Kidney (tissue), 14 donors: ENCODE measurements around the gene IRX4. TPM values are rescaled to one million over a fixed set of nuclear protein-coding genes. Genes with fewer than 3 reads are reported as not detected.

Experiments used
- DNase-seq, 5 donors: peaks; one replicate each; pipeline ENCODE4 v3.0.0-alpha.2; 2013 to 2020
- FAIRE-seq: peaks from 2 replicates; lab custom pipeline; 2012; peaks lifted over from hg19 to GRCh38; lab: Jason Lieb, UNC
- H3K27ac ChIP-seq, 2 donors: one replicate each; pipeline ENCODE4 v1.7.0; 2013; ENCODE audit warnings: low read depth in 2 of 2, low read length in 2 of 2, inconsistent platforms in 1 of 2
- H3K27me3 ChIP-seq: one replicate; pipeline ENCODE4 v1.7.1; 2013; ENCODE audit warnings: low read length, inconsistent platforms; ENCODE audit not compliant: control insufficient read depth, insufficient read depth
- H3K36me3 ChIP-seq, 3 donors: one replicate each; pipeline versions ENCODE4 v1.7.0 to v1.7.1; 2013; ENCODE audit warnings: low read length in 3 of 3, control low read depth in 1 of 3, inconsistent platforms in 1 of 3; ENCODE audit not compliant: insufficient read depth in 3 of 3, control insufficient read depth in 2 of 3
- H3K4me1 ChIP-seq, 3 donors: one replicate each; pipeline versions ENCODE4 v1.7.0 to v1.7.1; 2013; ENCODE audit warnings: low read length in 3 of 3, inconsistent platforms in 1 of 3, low read depth in 1 of 3; ENCODE audit not compliant: control insufficient read depth in 2 of 3, insufficient read depth in 2 of 3
- H3K4me3 ChIP-seq, 3 donors: one replicate each; pipeline versions ENCODE4 v1.7.0 to v1.8.1; 2013; ENCODE audit warnings: low read length in 3 of 3, control low read depth in 1 of 3, inconsistent platforms in 1 of 3
- H3K9ac ChIP-seq, 3 donors: one replicate each; pipeline versions ENCODE4 v1.7.0 to v1.7.1; 2013; ENCODE audit warnings: low read length in 3 of 3, control low read depth in 1 of 3, inconsistent platforms in 1 of 3
- H3K9me3 ChIP-seq, 3 donors: one replicate each; pipeline versions ENCODE4 v1.7.0 to v1.7.1; 2013; ENCODE audit warnings: low read length in 3 of 3, control low read depth in 1 of 3, inconsistent platforms in 1 of 3; ENCODE audit not compliant: control insufficient read depth in 2 of 3, insufficient read depth in 1 of 3
- intact Hi-C: fragments of 100-400 bp; cut with DNase I; formaldehyde crosslinking; loops from one replicate; pipeline ENCODE4 v1.11.1; 2022
- polyA plus RNA-seq: library from polyadenylated mRNA; stranded (reverse); fragments of 350-450 nt; fragmentation: Illumina TruSeq; extraction: RNeasy Lipid Tissue Mini Kit (QIAGEN cat#74804); gene quantifications from one replicate; pipeline ENCODE4 v1.2.3, GENCODE V29; 2014; ENCODE audit warnings: low read depth, low replicate concordance; ENCODE audit not compliant: insufficient read depth
- total RNA-seq: library from RNA; stranded (reverse); fragmentation: NEBNext Ultra II Directional; extraction: Animal tissue kit (Norgen Biotek cat#: 25700); gene quantifications from one replicate; pipeline ENCODE4 v1.2.1, GENCODE V29; 2021
- TF ChIP-seq, protein P1 (sequence below): IDR thresholded peaks from 3 replicates; pipeline ENCODE4 v1.5.1; 2012; ENCODE audit warnings: mild to moderate bottlenecking, moderate library complexity, borderline replicate concordance; ENCODE audit not compliant: insufficient read depth; ENCODE audit errors: extremely low read depth
- donor health status: control.
- donor health status: control.
- donor health status: control.
- donor health status: control.
- donor health status: control.
- donor health status: DM: yes; HTN: yes; CAD: no.
- donor health status: Normal renal cell carcinoma (clear cell type).

IRX4 gene
- total and polyA plus RNA-seq, 2 donors from 2014 or later, result not detected

DNA sequence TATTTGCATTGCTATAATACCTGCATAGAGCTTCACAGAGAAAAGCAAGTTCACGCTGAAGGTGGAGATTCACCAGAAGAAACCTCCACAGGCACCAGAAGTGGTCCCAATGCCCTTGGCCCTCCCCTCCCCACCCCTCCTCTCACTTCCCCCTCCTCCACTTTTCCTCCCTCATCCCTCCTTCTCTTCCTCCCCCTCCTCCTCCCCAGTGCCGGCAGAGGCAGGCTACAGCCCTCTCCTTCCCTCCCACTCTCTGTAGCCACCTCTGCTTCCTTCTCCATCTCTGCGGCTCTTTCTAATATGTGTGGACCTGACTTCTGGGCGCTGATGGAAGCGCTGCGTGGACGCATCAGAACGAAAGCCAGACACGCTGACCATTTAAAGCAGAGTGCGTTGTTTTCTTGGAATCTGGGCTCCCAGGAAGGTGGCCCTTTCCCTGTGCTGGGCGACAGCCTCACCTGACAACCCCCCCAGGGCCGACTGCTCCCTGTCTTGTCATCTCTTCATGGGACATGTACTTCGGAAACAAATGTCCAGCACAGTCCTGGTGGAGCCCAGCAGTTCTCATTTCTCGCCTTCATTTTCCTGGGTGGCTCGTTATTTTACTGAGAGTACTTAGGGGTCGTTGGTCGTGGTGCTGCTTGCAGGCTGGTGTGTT lies 52.0 kb downstream of the IRX4 start:
- Histone ChIP-seq H3K9me3 (no peaks in the 10 kb centered on the region), H3K27ac (no peak overlapping the region), H3K36me3 (no peaks in the 10 kb centered on the region), H3K4me3 (no peak overlapping the region), H3K4me1 (no peaks in the 10 kb centered on the region), H3K27me3 (no peaks in the 10 kb centered on the region), H3K9ac (no peak overlapping the region)
- intact Hi-C loops, result no loop called here
- FAIRE-seq (no peak), DNase-seq (peak in 2 of 5 donors; percentile 21 to 43)
- TF ChIP-seq, protein P1, sequence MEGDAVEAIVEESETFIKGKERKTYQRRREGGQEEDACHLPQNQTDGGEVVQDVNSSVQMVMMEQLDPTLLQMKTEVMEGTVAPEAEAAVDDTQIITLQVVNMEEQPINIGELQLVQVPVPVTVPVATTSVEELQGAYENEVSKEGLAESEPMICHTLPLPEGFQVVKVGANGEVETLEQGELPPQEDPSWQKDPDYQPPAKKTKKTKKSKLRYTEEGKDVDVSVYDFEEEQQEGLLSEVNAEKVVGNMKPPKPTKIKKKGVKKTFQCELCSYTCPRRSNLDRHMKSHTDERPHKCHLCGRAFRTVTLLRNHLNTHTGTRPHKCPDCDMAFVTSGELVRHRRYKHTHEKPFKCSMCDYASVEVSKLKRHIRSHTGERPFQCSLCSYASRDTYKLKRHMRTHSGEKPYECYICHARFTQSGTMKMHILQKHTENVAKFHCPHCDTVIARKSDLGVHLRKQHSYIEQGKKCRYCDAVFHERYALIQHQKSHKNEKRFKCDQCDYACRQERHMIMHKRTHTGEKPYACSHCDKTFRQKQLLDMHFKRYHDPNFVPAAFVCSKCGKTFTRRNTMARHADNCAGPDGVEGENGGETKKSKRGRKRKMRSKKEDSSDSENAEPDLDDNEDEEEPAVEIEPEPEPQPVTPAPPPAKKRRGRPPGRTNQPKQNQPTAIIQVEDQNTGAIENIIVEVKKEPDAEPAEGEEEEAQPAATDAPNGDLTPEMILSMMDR, result no peak

DNA sequence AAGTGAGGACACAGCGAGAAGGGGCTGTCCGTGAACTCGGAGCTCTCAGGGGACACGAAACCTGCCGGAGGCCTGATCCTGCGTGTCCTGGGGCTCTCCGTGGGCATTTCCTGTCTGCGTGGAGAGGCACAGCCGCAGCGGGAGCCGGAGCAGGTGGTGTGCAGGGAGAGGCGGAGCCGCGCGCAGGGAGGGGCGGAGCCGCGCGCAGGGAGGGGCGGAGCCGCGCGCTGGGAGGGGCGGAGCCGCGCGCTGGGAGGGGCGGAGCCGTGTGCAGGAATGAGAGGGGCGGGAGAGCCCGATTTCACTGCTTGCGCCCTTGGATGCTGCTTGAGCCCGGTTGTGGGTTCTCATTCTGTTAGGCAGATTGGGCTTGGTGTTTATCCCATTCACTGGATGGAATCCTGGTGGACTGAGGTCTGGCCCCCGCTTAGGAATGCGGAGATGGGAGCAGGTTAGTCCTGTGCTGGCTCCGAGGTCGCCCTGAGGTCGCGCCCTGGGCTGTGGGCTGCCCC lies 54.8 kb downstream of the IRX4 start:
- DNase-seq (no peak), FAIRE-seq (no peak)
- no peaks in the 10 kb centered on the region for H3K36me3 ChIP-seq
- no peak overlapping the region for H3K4me3 ChIP-seq
- no peak overlapping the region for H3K27ac ChIP-seq
- TF ChIP-seq, protein P1, result no peak
- intact Hi-C loops, result no loop called here
- no peak overlapping the region for H3K9ac ChIP-seq
- no peaks in the 10 kb centered on the region for H3K27me3 ChIP-seq
- no peaks in the 10 kb centered on the region for H3K4me1 ChIP-seq
- no peaks in the 10 kb centered on the region for H3K9me3 ChIP-seq

Other genes starting within 250 kb of the IRX4 start
- 29.6 TPM for gene MRPL36, start 83.1 kb downstream of the IRX4 start, total RNA-seq
- 96.7 TPM for gene MRPL36, start 83.1 kb downstream of the IRX4 start, polyA plus RNA-seq
- gene NDUFS6, start 81.5 kb downstream of the IRX4 start, total RNA-seq, result 31.1 TPM
- gene NDUFS6, start 81.5 kb downstream of the IRX4 start, polyA plus RNA-seq, result 164 TPM